SKM-1 treated with dmso at 0.1 percent for 144 hours (cell line): ENCODE measurements around the gene ZNF672.
"Not testable (repeated sequence)": the region's sequence is repeated elsewhere in the genome, so short reads cannot be mapped to it uniquely, and the experiment has no call there.

Source experiments
- DNase-seq: peaks from one replicate; lab custom pipeline; 2025; ENCODE audit not compliant: unreplicated experiment; lab: John Stamatoyannopoulos, UW

The ZNF672 gene

DNA sequence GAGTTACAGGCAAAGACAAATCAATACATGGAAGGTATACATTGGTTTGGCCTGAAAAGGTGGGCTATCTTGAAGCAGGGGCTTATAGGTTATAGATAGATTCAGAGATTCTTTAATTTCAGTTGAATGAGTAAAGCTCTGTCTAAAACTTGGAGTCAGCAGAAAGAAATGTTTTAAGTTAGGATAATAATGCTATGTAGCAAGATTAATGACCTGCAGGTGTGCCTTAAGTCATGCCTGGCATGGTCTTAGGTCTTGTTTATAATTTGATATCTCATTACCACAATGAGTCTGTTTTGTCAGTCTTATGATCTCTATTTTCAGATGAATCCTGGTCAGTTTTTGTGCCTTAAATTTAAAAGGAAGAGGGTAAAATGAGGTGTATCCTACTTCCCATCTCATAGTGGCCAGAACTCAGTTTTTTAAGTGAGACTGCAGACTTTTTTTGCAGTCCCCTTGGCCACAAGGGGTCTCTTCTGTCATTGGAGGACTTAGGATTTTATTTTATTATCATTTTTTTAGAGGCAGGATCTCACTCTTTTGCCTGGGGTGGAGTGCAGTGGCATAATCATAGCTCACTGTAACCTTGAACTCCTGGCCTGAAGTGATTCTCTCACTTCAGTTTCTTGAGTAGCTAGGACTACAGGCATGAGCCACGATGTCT is 46.7 kb downstream of the ZNF672 start:
- no peak for DNase-seq

DNA sequence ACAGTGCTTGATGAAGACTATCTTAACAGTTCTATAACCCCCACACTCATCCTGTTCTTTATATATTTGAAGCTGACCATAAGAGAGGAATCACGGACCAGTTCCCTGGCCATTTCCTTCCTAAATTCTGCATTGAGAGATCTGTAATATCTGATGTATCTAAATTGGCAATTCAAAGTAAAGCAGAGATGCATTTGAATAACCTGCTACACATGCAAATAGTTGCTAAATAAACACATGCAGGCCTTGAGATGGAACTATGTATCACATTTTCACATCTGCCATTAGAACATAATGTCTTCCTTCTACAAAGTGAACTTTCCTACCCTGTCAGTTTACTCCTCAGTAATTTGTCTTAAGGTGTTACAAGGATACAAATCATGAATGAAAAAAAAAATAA is 47.6 kb downstream of the ZNF672 start:
- DNase-seq: no peak

GRCh38 chr1:248886237-248886895 is 48.3 kb downstream of the ZNF672 start:
- DNase-seq: no peak

DNA sequence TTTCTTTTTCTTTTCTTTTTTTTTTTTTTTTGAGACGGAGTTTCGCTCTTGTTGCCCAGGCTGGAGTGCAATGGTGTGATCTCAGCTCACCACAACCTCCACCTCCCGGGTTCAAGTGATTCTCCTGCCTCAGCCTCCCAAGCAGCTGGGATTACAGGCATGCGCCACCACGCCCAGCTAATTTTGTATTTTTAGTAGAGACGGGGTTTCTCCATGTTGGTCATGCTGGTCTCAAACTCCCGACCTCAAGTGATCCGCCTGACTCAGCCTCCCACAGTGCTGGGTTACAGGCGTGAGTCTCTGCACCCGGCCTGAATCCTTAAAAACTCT is 51.9 kb downstream of the ZNF672 start:
- not testable (repeated sequence) for DNase-seq

GRCh38 chr1:248890549-248891498 is 52.8 kb downstream of the ZNF672 start:
- DNase-seq: no peak

GRCh38 chr1:248891758-248892157 is 53.7 kb downstream of the ZNF672 start:
- no peak for DNase-seq

DNA sequence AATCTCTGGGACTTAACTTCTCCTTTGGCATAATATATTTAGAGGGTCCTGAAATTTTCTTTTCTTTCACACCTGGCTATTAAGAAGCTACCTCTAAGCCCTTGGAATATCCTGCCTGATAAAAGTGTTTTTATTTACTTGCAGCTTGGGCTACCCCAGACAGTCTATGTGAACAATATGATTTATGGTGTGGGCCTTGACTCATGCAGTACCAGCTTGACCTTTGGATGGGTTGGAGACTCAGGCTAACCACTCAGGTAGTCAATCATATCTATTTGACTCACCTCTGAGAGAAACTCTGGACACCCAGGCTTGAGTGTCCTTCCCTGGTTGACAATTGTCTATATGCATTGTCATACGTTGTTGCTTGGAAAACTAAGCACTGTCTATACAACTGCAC is 54.6 kb downstream of the ZNF672 start:
- no peak for DNase-seq

DNA sequence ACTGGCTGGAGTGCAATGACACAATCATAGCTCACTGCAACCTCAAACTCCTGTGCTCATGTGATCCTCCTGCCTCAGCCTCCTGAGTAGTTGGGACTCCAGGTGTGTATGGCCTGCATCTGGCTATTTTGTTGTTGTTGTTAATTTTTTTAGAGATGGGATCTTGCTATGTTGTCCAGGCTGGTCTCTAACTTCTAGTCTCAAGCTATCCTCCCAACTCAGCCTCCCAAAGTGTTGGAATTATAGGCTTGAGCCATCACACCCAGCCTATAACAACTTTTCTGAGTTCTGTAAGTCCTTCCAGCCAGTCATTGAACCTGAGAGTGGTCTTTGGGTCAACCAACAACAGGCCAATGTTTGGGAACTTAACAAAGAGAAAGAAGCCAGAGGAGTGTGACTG is 56.8 kb downstream of the ZNF672 start:
- DNase-seq: no peak

- no peak for DNase-seq
These were observed 59.7 kb downstream of the ZNF672 start for GRCh38 chr1:248897412-248898337.
